Posterior vena cava (tissue), 2 donors: ENCODE results near the gene IL1F10. TPM values are rescaled to one million over a fixed set of nuclear protein-coding genes. Genes with fewer than 3 reads are reported as not detected.

Source experiments
- total RNA-seq, 2 donors: library from RNA; stranded (reverse); fragmentation: NEBNext Ultra II Directional; extraction: Animal tissue kit (Norgen Biotek cat#: 25700); gene quantifications; one replicate each; pipeline ENCODE4 v1.2.1, GENCODE V29; 2021
- donor health status: DM: yes; HTN: yes; CAD: no.
- donor health status: DM: yes; HTN: yes; CAD: no.

The IL1F10 gene
- total RNA-seq, 2 donors from 2014 or later, result not detected

Other genes with a start within 250 kb of the IL1F10 start
- 1 to 10 TPM; 1.0 to 1.1 TPM for gene IL1B, start 231.2 kb upstream of the IL1F10 start, total RNA-seq
- not detected for gene IL37, start 156.8 kb upstream of the IL1F10 start, total RNA-seq
- gene IL36G, start 90.0 kb upstream of the IL1F10 start, total RNA-seq, result not detected
- not detected for gene IL36A, start 62.5 kb upstream of the IL1F10 start, total RNA-seq
- gene IL36B, start 15.1 kb upstream of the IL1F10 start, total RNA-seq, result not detected
- gene IL36RN, start 8.8 kb upstream of the IL1F10 start, total RNA-seq, result not detected
- gene IL1RN, start 59.6 kb downstream of the IL1F10 start, total RNA-seq, result 1 to 10 TPM; 1.7 to 3.0 TPM
- 10 to 100 TPM in 1 of 2 donors, 1 to 10 TPM in 1; 5.8 to 10.5 TPM for gene PSD4, start 106.0 kb downstream of the IL1F10 start, total RNA-seq
- 1 to 10 TPM in 1 of 2 donors, under 1 TPM in 1; 0.19 to 3.6 TPM for gene PAX8, start 211.0 kb downstream of the IL1F10 start, total RNA-seq